GM23338 (cell line): ENCODE measurements around the gene ZNF470. TPM values are rescaled to one million over a fixed set of nuclear protein-coding genes. Genes with fewer than 3 reads are reported as not detected.

Experiments
- ATAC-seq: fragments of 200-7000 bp; cut with Tn5 transposase; 3 replicates; pipeline ENCODE4 v1.9.1; 2020
- DNase-seq: peaks from one replicate; pipeline ENCODE4 v3.0.0-alpha.2; 2015; ENCODE audit warnings: low spot score
- H2AFZ ChIP-seq: fragments of 200-600 bp; sonication (generic); 2 replicates; pipeline ENCODE4 v1.8.0; 2016; ENCODE audit warnings: antibody characterized with exemption, mild to moderate bottlenecking, moderate library complexity
- H3F3A ChIP-seq: fragments of 200-600 bp; sonication (generic); replicated peaks from 2 replicates; pipeline ENCODE4 v1.8.0; 2017; ENCODE audit warnings: antibody characterized with exemption, mixed run types, low read depth
- H3K27ac ChIP-seq: fragments of 200-600 bp; sonication (generic); 2 replicates; pipeline ENCODE4 v1.6.1; 2016; ENCODE audit warnings: low read depth
- H3K27me3 ChIP-seq: fragments of 200-600 bp; sonication (generic); 2 replicates; pipeline ENCODE4 v1.8.0; 2016; ENCODE audit warnings: mild to moderate bottlenecking, mixed run types, moderate library complexity; ENCODE audit not compliant: insufficient read depth
- H3K36me3 ChIP-seq: fragments of 200-600 bp; sonication (generic); 2 replicates; pipeline ENCODE4 v1.8.0; 2016; ENCODE audit warnings: mild to moderate bottlenecking; ENCODE audit not compliant: insufficient read depth
- H3K4me1 ChIP-seq: fragments of 200-600 bp; sonication (generic); 2 replicates; pipeline ENCODE4 v1.8.0; 2016; ENCODE audit warnings: mild to moderate bottlenecking, moderate library complexity; ENCODE audit not compliant: insufficient read depth
- H3K4me2 ChIP-seq: fragments of 200-600 bp; sonication (generic); 2 replicates; pipeline ENCODE4 v1.7.1; 2017; ENCODE audit warnings: mixed run types
- H3K4me3 ChIP-seq: fragments of 200-600 bp; sonication (generic); 2 replicates; pipeline ENCODE4 v1.6.1; 2016; ENCODE audit warnings: mixed run types
- H3K79me2 ChIP-seq: fragments of 200-600 bp; sonication (generic); replicated peaks from 2 replicates; pipeline ENCODE4 v1.8.0; 2017; ENCODE audit warnings: mild to moderate bottlenecking; ENCODE audit not compliant: insufficient read depth
- H3K9me2 ChIP-seq: fragments of 200-600 bp; sonication (generic); 2 replicates; pipeline ENCODE4 v1.8.0; 2017; ENCODE audit not compliant: insufficient read depth
- H4K20me1 ChIP-seq: fragments of 200-600 bp; sonication (generic); replicated peaks from 2 replicates; pipeline ENCODE4 v1.8.0; 2017; ENCODE audit warnings: mild to moderate bottlenecking; ENCODE audit not compliant: insufficient read depth
- H3K27ac Mint-ChIP-seq: 2 replicates; pipeline ENCODE4 v1.8.0; 2020; ENCODE audit warnings: inconsistent platforms, mild to moderate bottlenecking, moderate library complexity, mixed read lengths
- H3K27me3 Mint-ChIP-seq: 3 replicates; pipeline ENCODE4 v1.8.0; 2022; ENCODE audit warnings: low read depth, mild to moderate bottlenecking, moderate library complexity, mixed read lengths, inconsistent platforms; ENCODE audit not compliant: insufficient read depth, poor library complexity
- H3K36me3 Mint-ChIP-seq: 3 replicates; pipeline ENCODE4 v1.8.0; 2021; ENCODE audit warnings: low read depth, mild to moderate bottlenecking, inconsistent platforms, moderate library complexity, mixed read lengths
- H3K4me1 Mint-ChIP-seq: 3 replicates; pipeline ENCODE4 v1.8.0; 2020; ENCODE audit warnings: mild to moderate bottlenecking, inconsistent platforms, mixed read lengths
- H3K4me3 Mint-ChIP-seq: 3 replicates; pipeline ENCODE4 v1.8.0; 2021; ENCODE audit warnings: moderate library complexity, mild to moderate bottlenecking, inconsistent platforms, mixed read lengths
- H3K9me3 Mint-ChIP-seq: 3 replicates; pipeline ENCODE4 v1.8.0; 2020; ENCODE audit warnings: moderate library complexity, mild to moderate bottlenecking, inconsistent platforms, mixed read lengths
- CREB1 ChIP-seq: fragments of 250-450 bp; sonication (Bioruptor Pico); IDR thresholded peaks from 2 replicates; pipeline ENCODE4 v1.5.0; 2020; ENCODE audit warnings: low read depth, mild to moderate bottlenecking, moderate library complexity
- CTCF ChIP-seq, 2 experiments: fragments of 200-600 bp in 1 of 2; sonication (generic) in 1 of 2; conservative IDR thresholded peaks; 2 replicates each; pipeline versions ENCODE4 v1.5.1 to v1.6.1; 2016 to 2017; ENCODE audit warnings: antibody characterized with exemption in 2 of 2, low read depth in 2 of 2, mild to moderate bottlenecking in 2 of 2, moderate library complexity in 1 of 2
- ETS1 ChIP-seq: IDR thresholded peaks from 2 replicates; pipeline ENCODE4 v1.6.1; 2016; ENCODE audit warnings: antibody characterized with exemption
- EZH2 ChIP-seq: fragments of 200-600 bp; sonication (generic); IDR thresholded peaks from one replicate; pipeline ENCODE4 v1.8.0; 2017; ENCODE audit warnings: antibody characterized with exemption, mild to moderate bottlenecking, low read depth; ENCODE audit not compliant: unreplicated experiment
- EZH2phosphoT487 ChIP-seq: fragments of 200-600 bp; sonication (generic); IDR thresholded peaks from one replicate; pipeline ENCODE4 v1.8.1; 2018; ENCODE audit warnings: antibody characterized with exemption; ENCODE audit not compliant: unreplicated experiment
- JUNB ChIP-seq: IDR thresholded peaks from one replicate; pipeline ENCODE4 v1.6.1; 2016; ENCODE audit warnings: antibody characterized with exemption; ENCODE audit not compliant: unreplicated experiment
- NANOG ChIP-seq: IDR thresholded peaks from 2 replicates; pipeline ENCODE4 v1.6.1; 2016; ENCODE audit warnings: antibody characterized with exemption, borderline replicate concordance
- POLR2AphosphoS5 ChIP-seq: IDR thresholded peaks from 2 replicates; pipeline ENCODE4 v1.6.1; 2016; ENCODE audit warnings: antibody characterized with exemption, low read depth
- REST ChIP-seq: IDR thresholded peaks from one replicate; pipeline ENCODE4 v1.6.1; 2018; ENCODE audit warnings: antibody characterized with exemption; ENCODE audit not compliant: unreplicated experiment
- STAT1 ChIP-seq: IDR thresholded peaks from one replicate; pipeline ENCODE4 v1.6.1; 2016; ENCODE audit warnings: antibody characterized with exemption; ENCODE audit not compliant: unreplicated experiment
- ZNF114 ChIP-seq: fragments of 250-450 bp; sonication (Bioruptor Pico); IDR thresholded peaks from 2 replicates; pipeline ENCODE4 v1.5.0; 2020; ENCODE audit warnings: mild to moderate bottlenecking, moderate library complexity
- ZNF331 ChIP-seq: fragments of 250-450 bp; sonication (Bioruptor Pico); IDR thresholded peaks from 2 replicates; pipeline ENCODE4 v1.5.0; 2020; ENCODE audit warnings: low read depth, mild to moderate bottlenecking, moderate library complexity
- ZNF462 ChIP-seq: fragments of 250-450 bp; sonication (Bioruptor Pico); IDR thresholded peaks from 2 replicates; pipeline ENCODE4 v1.5.0; 2020; ENCODE audit warnings: mild to moderate bottlenecking, moderate library complexity
- polyA plus RNA-seq: library from polyadenylated mRNA; unstranded; fragments of >200 nt; fragmentation: Nextera tagmentation; extraction: Ambion mirVana; gene quantifications from 2 replicates; pipeline ENCODE4 v1.2.1, GENCODE V29; 2016
- total RNA-seq: library from RNA; depleted of rRNA; stranded (reverse); fragments of >200 nt; shearing (Covaris generic); gene quantifications from 2 replicates; pipeline ENCODE4 v1.2.3, GENCODE V29; 2014

ZNF470 gene
- total and polyA plus RNA-seq, 2 experiments from 2014 or later = 5.6 to 8.7 TPM

GRCh38 chr19:56554272-56554869 lies 12.9 kb upstream of the ZNF470 start:
- Mint-ChIP-seq H3K4me1 (no peaks in the 10 kb centered on the region), H3K4me3 (no peak overlapping the region), H3K9me3 (peaks cover 81% of the 10 kb centered on the region), H3K27me3 (no peaks in the 10 kb centered on the region), H3K36me3 (peaks cover 69% of the 10 kb centered on the region), H3K27ac (no peak overlapping the region)
- DNase-seq (no peak), ATAC-seq (no peak)
- Histone ChIP-seq H3K79me2 (no peaks in the 10 kb centered on the region), H3K27me3 (no peaks in the 10 kb centered on the region), H3K4me2 (no peak overlapping the region), H4K20me1 (no peaks in the 10 kb centered on the region), H3K9me2 (0 out of 2 replicates have a peak, but pooled peaks cover 4% of the 10 kb centered on the region), H3K27ac (no peak overlapping the region), H3K4me3 (no peak overlapping the region), H3K4me1 (0 out of 2 replicates have a peak, but pooled peaks cover 3% of the 10 kb centered on the region), H3K36me3 (peaks cover 31% of the 10 kb centered on the region), H2AFZ (no peak overlapping the region), H3F3A (no peaks in the 10 kb centered on the region)
- no peak for TF ChIP-seq CREB1 (CRISPR knock-in tag)
- TF ChIP-seq CTCF (conservative IDR thresholded peaks at IDR 0.05; ENCODE audit: low read depth in 2 of 2) = no peak
- TF ChIP-seq NANOG = no peak
- TF ChIP-seq REST = no peak
- TF ChIP-seq STAT1 = no peak
- no peak for TF ChIP-seq ZNF331
- no peak for TF ChIP-seq JUNB
- no peak for TF ChIP-seq EZH2phosphoT487
- TF ChIP-seq ETS1 = no peak
- TF ChIP-seq ZNF462 = no peak
- no peak for TF ChIP-seq ZNF114 (CRISPR knock-in tag)
- no peak for TF ChIP-seq POLR2AphosphoS5
- TF ChIP-seq EZH2 = no peak
